ENCODE measurements around the gene CHD6. TPM values are rescaled to one million over a fixed set of nuclear protein-coding genes. Genes with fewer than 3 reads are reported as not detected.
A peak's percentile ranks its signal among the peaks of the same experiment; 100 is the strongest.

Gene CHD6
- total and polyA plus RNA-seq, 2 of the 13 experiments (the other 11 are each of a cell fraction or from before 2014, with no cell fraction given): 14.4 to 52.0 TPM

DNA sequence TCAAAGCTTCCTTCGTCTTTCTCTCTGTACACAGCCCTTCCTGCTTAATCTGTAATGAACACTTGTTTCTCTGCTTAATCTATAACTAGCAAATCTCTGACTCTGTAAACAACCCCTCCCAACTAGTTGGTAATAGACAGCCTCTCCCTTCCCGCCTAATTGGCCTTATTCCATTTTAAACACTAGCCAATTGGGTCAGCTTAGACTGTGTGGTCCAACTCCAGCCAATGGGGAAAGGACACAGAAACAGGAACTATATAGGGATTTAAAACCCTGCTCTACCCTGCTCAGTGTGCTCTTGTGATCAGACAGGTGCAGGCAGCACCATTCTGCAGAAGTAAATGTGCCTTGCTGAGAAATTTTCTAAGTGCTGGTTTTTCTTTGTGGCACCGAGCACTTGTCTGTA, 18.5 kb downstream of the CHD6 start:
- FAIRE-seq (peak; percentile 43), ATAC-seq (no peak), DNase-seq (ENCODE audit: low spot score) (no peak)
- Histone ChIP-seq H3K36me3 (replicated peaks in 1 of 2; ENCODE audit: control insufficient read depth in 1 of 2, insufficient read depth in 2 of 2, low read length in 2 of 2) (no peaks in the 10 kb centered on the region), H3K9me3 (ENCODE audit: low read length) (peaks cover 52% of the 10 kb centered on the region), H4K20me1 (ENCODE audit: insufficient read depth, low read length) (peaks cover 50% of the 10 kb centered on the region), H3K4me3 (replicated peaks in 1 of 3; ENCODE audit: insufficient read depth in 1 of 3, low read depth in 2 of 3, low read length in 3 of 3) (no peak overlapping the region), H3K27me3 (ENCODE audit: control insufficient read depth in 1 of 2, insufficient read depth in 2 of 2, low read length in 2 of 2) (no peaks in the 10 kb centered on the region), H2AFZ (ENCODE audit: low read length) (no peak overlapping the region), H3K4me1 (ENCODE audit: insufficient read depth, low read length) (peaks cover 17% of the 10 kb centered on the region), H3K9ac (ENCODE audit: insufficient read depth, low read depth, low read length) (no peak overlapping the region), H3K27ac (ENCODE audit: extremely low read length, insufficient read depth, low read length) (no peak overlapping the region), H3K4me2 (ENCODE audit: low read depth, low read length) (no peak overlapping the region), H3K79me2 (ENCODE audit: insufficient read depth, low read length) (peaks cover 100% of the 10 kb centered on the region)
- 93% methylated on average over 3 of the region's 3 CpGs for WGBS (ENCODE audit: low lambda C conversion rate)
- in situ Hi-C loops (cut with HindIII; ENCODE audit: extremely low pct_ligation_motif_present, low pct_unique_long_range_greater_than_20kb) (no loop called here), intact Hi-C loops (cut with micrococcal nuclease; ENCODE audit: unreplicated experiment) (loop anchor here (5.0 kb wide), 1 partner anchor 92 kb away; no protein-coding TSS in a partner anchor)
- ChIA-PET CTCF (ENCODE audit: low intra/inter-chr PET ratio, low total read pairs) (no interaction called here), POLR2A (no interaction called here)
- BruUV-seq (replicated peaks): no TSS peak
- TF ChIP-seq ZNF781 (CRISPR knock-in tag; IDR thresholded peaks at IDR 0.05; ENCODE audit: borderline replicate concordance, not compliant biosample characterization): no peak
- TF ChIP-seq CHD4 (IDR thresholded peaks at IDR 0.05; ENCODE audit: borderline replicate concordance, low read length): 0 out of 2 replicates have a peak, but pooled peaks have one; percentile 36
- no peak for TF ChIP-seq SRSF9 (IDR thresholded peaks at IDR 0.05; ENCODE audit: borderline replicate concordance, insufficient read depth, low read depth, low read length, poor library complexity, severe bottlenecking)
- peak; percentile 65; the same call in 1 of the 2 replicates for TF ChIP-seq CBX5 (CRISPR knock-in tag; IDR thresholded peaks at IDR 0.05; ENCODE audit: borderline replicate concordance)
- TF ChIP-seq ARID4A (CRISPR knock-in tag; IDR thresholded peaks at IDR 0.05; ENCODE audit: borderline replicate concordance): no peak
- no peak for TF ChIP-seq ZNF3 (CRISPR knock-in tag; IDR thresholded peaks at IDR 0.05)
- TF ChIP-seq ZNF607 (CRISPR knock-in tag; IDR thresholded peaks at IDR 0.05; ENCODE audit: borderline replicate concordance): no peak
- TF ChIP-seq FOXK1 (CRISPR knock-in tag; IDR thresholded peaks at IDR 0.05; ENCODE audit: borderline replicate concordance, low read depth): no peak
- TF ChIP-seq MAZ (IDR thresholded peaks at IDR 0.05; ENCODE audit: borderline replicate concordance, low read depth, low read length): no peak
- TF ChIP-seq MAZ (CRISPR knock-in tag; IDR thresholded peaks at IDR 0.05; ENCODE audit: low read depth): no peak
- TF ChIP-seq ZNF547 (CRISPR knock-in tag; IDR thresholded peaks at IDR 0.05): no peak
- TF ChIP-seq THRA (CRISPR knock-in tag; IDR thresholded peaks at IDR 0.05; ENCODE audit: borderline replicate concordance): no peak
- TF ChIP-seq MXD4 (CRISPR knock-in tag; IDR thresholded peaks at IDR 0.05): no peak
- no peak for TF ChIP-seq ZSCAN25 (CRISPR knock-in tag; IDR thresholded peaks at IDR 0.05)
- peak; percentile 99 for TF ChIP-seq ZNF562 (CRISPR knock-in tag; IDR thresholded peaks at IDR 0.05; ENCODE audit: borderline replicate concordance)
- no peak for TF ChIP-seq PHF5A (CRISPR knock-in tag; IDR thresholded peaks at IDR 0.05; ENCODE audit: low read depth, unreplicated experiment)
- 0 out of 2 replicates have a peak, but pooled peaks have one; percentile 8 for TF ChIP-seq SOX5 (CRISPR knock-in tag; IDR thresholded peaks at IDR 0.05; ENCODE audit: borderline replicate concordance)
- TF ChIP-seq RBM22 (optimal IDR thresholded peaks at IDR 0.05; ENCODE audit: low read length): peak; percentile 17
- no peak for TF ChIP-seq ZNF704 (CRISPR knock-in tag; IDR thresholded peaks at IDR 0.05; ENCODE audit: borderline replicate concordance)

Data from HepG2 (cell line).